Esophagus squamous epithelium (tissue), 4 donors: ENCODE results near the gene SLC10A3.

Experiments
- CTCF ChIP-seq, 6 experiments: fragments of 450-650 bp in 4 of 6; fragments of 200-600 bp in 2 of 6; sonication (generic) in 2 of 6; IDR thresholded peaks; one replicate each; pipeline ENCODE4 v1.5.1; 2016 to 2019; ENCODE audit warnings: antibody characterized with exemption in 6 of 6, mild to moderate bottlenecking in 4 of 6, moderate library complexity in 4 of 6
- POLR2A ChIP-seq, 4 donors: fragments of 450-650 bp; IDR thresholded peaks; one replicate each; pipeline ENCODE4 v1.6.1; 2017; ENCODE audit warnings: antibody characterized with exemption in 4 of 4, mild to moderate bottlenecking in 4 of 4, moderate library complexity in 3 of 4

GRCh38 chrX:154460326-154460725 lies 30.1 kb downstream of the SLC10A3 start:
- no peak for TF ChIP-seq CTCF (IDR thresholded peaks at IDR 0.05)
- no peak for TF ChIP-seq POLR2A (IDR thresholded peaks at IDR 0.05)
